CD4-positive, alpha-beta T cell treated with Interleukin-4 for 1 hour (primary cell): Measurements from ENCODE around the gene EIF4E1B.

ENCODE experiments used
- DNase-seq, 2 donors: peaks; one replicate each; pipeline ENCODE4 v3.0.0-alpha.2; 2020 to 2022

The EIF4E1B gene

GRCh38 chr5:176647843-176648473, 17.5 kb downstream of the EIF4E1B start:
- DNase-seq = peak in 1 of 2 donors; percentile 4

GRCh38 chr5:176648474-176649194, 18.2 kb downstream of the EIF4E1B start:
- DNase-seq = peak; percentile 28 to 44

- no peak for DNase-seq
These were observed 19.9 kb downstream of the EIF4E1B start for GRCh38 chr5:176650354-176650884.

- DNase-seq = no peak
These were observed 21.1 kb downstream of the EIF4E1B start for GRCh38 chr5:176651472-176651980.

GRCh38 chr5:176652136-176652535, 21.7 kb downstream of the EIF4E1B start:
- DNase-seq = no peak

- DNase-seq = peak; percentile 52 to 53
These were observed 23.2 kb downstream of the EIF4E1B start for GRCh38 chr5:176653401-176654385.

- no peak for DNase-seq
These were observed 24.4 kb downstream of the EIF4E1B start for GRCh38 chr5:176654856-176655255.

GRCh38 chr5:176656467-176656990, 26.1 kb downstream of the EIF4E1B start:
- no peak for DNase-seq

GRCh38 chr5:176658007-176658599, 27.6 kb downstream of the EIF4E1B start:
- peak; percentile 64 to 67 for DNase-seq

- DNase-seq = peak in 1 of 2 donors; percentile 51
These were observed 28.5 kb downstream of the EIF4E1B start for GRCh38 chr5:176658817-176659511.

- DNase-seq = no peak
These were observed 29.0 kb downstream of the EIF4E1B start for GRCh38 chr5:176659512-176659839.

GRCh38 chr5:176659860-176660461, 29.5 kb downstream of the EIF4E1B start:
- no peak for DNase-seq

GRCh38 chr5:176660530-176660859, 30.0 kb downstream of the EIF4E1B start:
- no peak for DNase-seq

GRCh38 chr5:176660860-176661641, 30.6 kb downstream of the EIF4E1B start:
- DNase-seq = peak; percentile 79

GRCh38 chr5:176661676-176662075, 31.2 kb downstream of the EIF4E1B start:
- no peak for DNase-seq

GRCh38 chr5:176662371-176663333, 32.2 kb downstream of the EIF4E1B start:
- no peak for DNase-seq

- DNase-seq = no peak
These were observed 33.1 kb downstream of the EIF4E1B start for GRCh38 chr5:176663566-176663965.

- no peak for DNase-seq
These were observed 34.0 kb downstream of the EIF4E1B start for GRCh38 chr5:176664479-176664878.

- no peak for DNase-seq
These were observed 34.4 kb downstream of the EIF4E1B start for GRCh38 chr5:176664886-176665285.
